Measurements from ENCODE around the gene MTA1.

DNA sequence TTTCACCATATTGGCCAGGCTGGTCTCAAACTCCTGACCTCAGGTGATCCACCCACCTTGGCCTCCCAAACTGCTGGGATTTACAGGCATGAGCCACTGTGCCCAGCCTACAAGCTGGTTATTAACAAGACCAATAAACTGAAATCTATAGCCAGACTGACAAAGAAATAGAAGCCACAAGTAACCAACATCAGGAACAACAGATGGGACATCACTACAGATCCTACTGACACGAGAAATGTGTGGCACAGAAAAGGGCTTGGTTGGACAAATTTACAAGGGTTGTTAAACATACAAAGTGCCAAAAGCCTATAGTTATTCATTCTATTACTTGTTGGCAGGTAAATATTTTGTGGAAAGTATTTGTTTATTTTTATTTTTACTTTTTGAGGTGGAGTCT is 11.6 kb downstream of the MTA1 start:
- TF ChIP-seq CTCF (IDR thresholded peaks at IDR 0.05; ENCODE audit: low read length) (no peak), EZH2 (IDR thresholded peaks at IDR 0.05; ENCODE audit: borderline replicate concordance, low read length) (no peak)
